Measurements from ENCODE around the gene RELT.
"Not testable (repeated sequence)": the region's sequence is repeated elsewhere in the genome, so short reads cannot be mapped to it uniquely, and the experiment has no call there.

The RELT gene

GRCh38 chr11:73406619-73407018 is 30.4 kb downstream of the RELT start:
- no peak for DNase-seq

GRCh38 chr11:73409431-73409830 is 33.2 kb downstream of the RELT start:
- DNase-seq, result no peak

- DNase-seq, result no peak
These were observed 34.4 kb downstream of the RELT start for GRCh38 chr11:73410627-73411026.

GRCh38 chr11:73411031-73411430 is 34.8 kb downstream of the RELT start:
- no peak for DNase-seq

GRCh38 chr11:73412308-73412707 is 36.1 kb downstream of the RELT start:
- DNase-seq, result no peak

- DNase-seq, result no peak
These were observed 37.1 kb downstream of the RELT start for GRCh38 chr11:73413256-73413655.

- no peak for DNase-seq
These were observed 38.9 kb downstream of the RELT start for GRCh38 chr11:73414977-73415651.

- no peak for DNase-seq
These were observed 39.8 kb downstream of the RELT start for GRCh38 chr11:73415854-73416615.

GRCh38 chr11:73416786-73417185 is 40.6 kb downstream of the RELT start:
- DNase-seq, result no peak

GRCh38 chr11:73420136-73420535 is 43.9 kb downstream of the RELT start:
- DNase-seq, result no peak

- no peak for DNase-seq
These were observed 46.7 kb downstream of the RELT start for GRCh38 chr11:73422886-73423285.

GRCh38 chr11:73423506-73423905 is 47.3 kb downstream of the RELT start:
- no peak for DNase-seq

- no peak for DNase-seq
These were observed 48.9 kb downstream of the RELT start for GRCh38 chr11:73425108-73425507.

- no peak for DNase-seq
These were observed 50.1 kb downstream of the RELT start for GRCh38 chr11:73426219-73426850.

GRCh38 chr11:73428227-73428626 is 52.0 kb downstream of the RELT start:
- DNase-seq, result no peak

- DNase-seq, result no peak
These were observed 52.5 kb downstream of the RELT start for GRCh38 chr11:73428699-73429098.

GRCh38 chr11:73429121-73429750 is 53.0 kb downstream of the RELT start:
- DNase-seq, result no peak

- DNase-seq, result no peak
These were observed 54.1 kb downstream of the RELT start for GRCh38 chr11:73430326-73430725.

- no peak for DNase-seq
These were observed 55.2 kb downstream of the RELT start for GRCh38 chr11:73431396-73431795.

GRCh38 chr11:73436859-73437258 is 60.7 kb downstream of the RELT start:
- DNase-seq, result not testable (repeated sequence)

- no peak for DNase-seq
These were observed 63.0 kb downstream of the RELT start for GRCh38 chr11:73439002-73439843.

GRCh38 chr11:73445980-73446379 is 69.8 kb downstream of the RELT start:
- no peak for DNase-seq

GRCh38 chr11:73446766-73447165 is 70.6 kb downstream of the RELT start:
- no peak for DNase-seq

Measured in activated T-cell treated with anti-CD3 and anti-CD28 coated beads, Interleukin-2, amount 50 U/mL, for 48 hours (primary cell).